ENCODE data around the gene CCDC32. TPM values are rescaled to one million over a fixed set of nuclear protein-coding genes. Genes with fewer than 3 reads are reported as not detected.

CCDC32 gene
- total RNA-seq, 1 experiment from 2014 or later = 25.3 TPM

GRCh38 chr15:40562691-40563090, 2.2 kb downstream of the CCDC32 start:
- no peaks in the 10 kb centered on the region for H3K36me3 ChIP-seq (ENCODE audit: insufficient read depth, low read length)
- no peaks in the 10 kb centered on the region for H3K9me3 ChIP-seq (ENCODE audit: low read length)
- H3K4me1 ChIP-seq (ENCODE audit: low read length) = peaks cover 28% of the 10 kb centered on the region
- no peaks in the 10 kb centered on the region for H3K9me2 ChIP-seq (replicated peaks; ENCODE audit: insufficient read depth, low read length)
- peaks cover 28% of the 10 kb centered on the region for H3K79me2 ChIP-seq (ENCODE audit: low read length)
- H2AFZ ChIP-seq (ENCODE audit: low read length) = no peak overlapping the region
- no peak overlapping the region for H3K9ac ChIP-seq (ENCODE audit: low read length)
- no peaks in the 10 kb centered on the region for H3K27me3 ChIP-seq (ENCODE audit: low read length)
- DNase-seq = no peak
- no peak overlapping the region for H3K4me3 ChIP-seq (ENCODE audit: low read length)
- H4K20me1 ChIP-seq (ENCODE audit: insufficient read depth, low read depth, low read length) = no peaks in the 10 kb centered on the region
- H3K27ac ChIP-seq (ENCODE audit: low read length) = no peak overlapping the region
- no peak overlapping the region for H3K4me2 ChIP-seq (ENCODE audit: low read depth, low read length, poor library complexity, severe bottlenecking)

- peaks cover 22% of the 10 kb centered on the region for H3K79me2 ChIP-seq (ENCODE audit: low read length)
- no peak overlapping the region for H3K9ac ChIP-seq (ENCODE audit: low read length)
- no peaks in the 10 kb centered on the region for H3K27me3 ChIP-seq (ENCODE audit: low read length)
These were observed 5.7 kb downstream of the CCDC32 start for GRCh38 chr15:40558952-40559742.

GRCh38 chr15:40555876-40556275, 9.0 kb downstream of the CCDC32 start:
- no peak for DNase-seq
- Histone ChIP-seq H2AFZ (ENCODE audit: low read length) (no peak overlapping the region), H3K9ac (ENCODE audit: low read length) (no peak overlapping the region), H3K27me3 (ENCODE audit: low read length) (no peaks in the 10 kb centered on the region), H3K27ac (ENCODE audit: low read length) (no peak overlapping the region), H3K4me2 (ENCODE audit: low read depth, low read length, poor library complexity, severe bottlenecking) (no peak overlapping the region), H4K20me1 (ENCODE audit: insufficient read depth, low read depth, low read length) (no peaks in the 10 kb centered on the region), H3K9me2 (replicated peaks; ENCODE audit: insufficient read depth, low read length) (no peaks in the 10 kb centered on the region), H3K4me1 (ENCODE audit: low read length) (peaks cover 22% of the 10 kb centered on the region), H3K36me3 (ENCODE audit: insufficient read depth, low read length) (peaks cover 15% of the 10 kb centered on the region; the same call in 1 of the 2 replicates), H3K9me3 (ENCODE audit: low read length) (no peaks in the 10 kb centered on the region), H3K4me3 (ENCODE audit: low read length) (no peak overlapping the region), H3K79me2 (ENCODE audit: low read length) (peaks cover 3% of the 10 kb centered on the region; the same call in 1 of the 2 replicates)

More at GRCh38 chr15:40558952-40559742, 5.7 kb downstream of the CCDC32 start:
- H3K4me3 ChIP-seq (ENCODE audit: low read length) = no peak overlapping the region
- H2AFZ ChIP-seq (ENCODE audit: low read length) = no peak overlapping the region
- H3K36me3 ChIP-seq (ENCODE audit: insufficient read depth, low read length) = 0 out of 2 replicates have a peak, but pooled peaks cover 9% of the 10 kb centered on the region
- H3K9me2 ChIP-seq (replicated peaks; ENCODE audit: insufficient read depth, low read length) = no peaks in the 10 kb centered on the region
- H3K4me2 ChIP-seq (ENCODE audit: low read depth, low read length, poor library complexity, severe bottlenecking) = no peak overlapping the region
- no peak overlapping the region for H3K27ac ChIP-seq (ENCODE audit: low read length)
- no peaks in the 10 kb centered on the region for H4K20me1 ChIP-seq (ENCODE audit: insufficient read depth, low read depth, low read length)
- H3K9me3 ChIP-seq (ENCODE audit: low read length) = no peaks in the 10 kb centered on the region
- DNase-seq = no peak
- H3K4me1 ChIP-seq (ENCODE audit: low read length) = peaks cover 16% of the 10 kb centered on the region

GRCh38 chr15:40554161-40554525, 10.7 kb downstream of the CCDC32 start:
- Histone ChIP-seq H3K9me2 (replicated peaks; ENCODE audit: insufficient read depth, low read length) (no peaks in the 10 kb centered on the region), H3K4me3 (ENCODE audit: low read length) (no peak overlapping the region), H3K79me2 (ENCODE audit: low read length) (peaks cover 3% of the 10 kb centered on the region; the same call in 1 of the 2 replicates), H3K4me1 (ENCODE audit: low read length) (peaks cover 22% of the 10 kb centered on the region), H3K36me3 (ENCODE audit: insufficient read depth, low read length) (peaks cover 15% of the 10 kb centered on the region; the same call in 1 of the 2 replicates), H2AFZ (ENCODE audit: low read length) (no peak overlapping the region), H3K9me3 (ENCODE audit: low read length) (no peaks in the 10 kb centered on the region), H4K20me1 (ENCODE audit: insufficient read depth, low read depth, low read length) (no peaks in the 10 kb centered on the region), H3K4me2 (ENCODE audit: low read depth, low read length, poor library complexity, severe bottlenecking) (no peak overlapping the region), H3K27ac (ENCODE audit: low read length) (no peak overlapping the region), H3K9ac (ENCODE audit: low read length) (0 out of 2 replicates have a peak overlapping the region, but pooled peaks have one; percentile 7), H3K27me3 (ENCODE audit: low read length) (no peaks in the 10 kb centered on the region)
- DNase-seq = no peak

- Histone ChIP-seq H3K27me3 (ENCODE audit: low read length) (no peaks in the 10 kb centered on the region), H3K9ac (ENCODE audit: low read length) (no peak overlapping the region), H3K4me2 (ENCODE audit: low read depth, low read length, poor library complexity, severe bottlenecking) (no peak overlapping the region), H3K9me2 (replicated peaks; ENCODE audit: insufficient read depth, low read length) (no peaks in the 10 kb centered on the region), H3K36me3 (ENCODE audit: insufficient read depth, low read length) (peaks cover 12% of the 10 kb centered on the region; the same call in 1 of the 2 replicates), H2AFZ (ENCODE audit: low read length) (no peak overlapping the region), H3K4me1 (ENCODE audit: low read length) (peaks cover 22% of the 10 kb centered on the region), H3K9me3 (ENCODE audit: low read length) (no peaks in the 10 kb centered on the region), H3K27ac (ENCODE audit: low read length) (no peak overlapping the region), H3K4me3 (ENCODE audit: low read length) (no peak overlapping the region), H4K20me1 (ENCODE audit: insufficient read depth, low read depth, low read length) (no peaks in the 10 kb centered on the region), H3K79me2 (ENCODE audit: low read length) (peaks cover 3% of the 10 kb centered on the region; the same call in 1 of the 2 replicates)
- DNase-seq = no peak
These were observed 14.4 kb downstream of the CCDC32 start for GRCh38 chr15:40550341-40551037.

- no peaks in the 10 kb centered on the region for H3K27me3 ChIP-seq (ENCODE audit: low read length)
- no peaks in the 10 kb centered on the region for H4K20me1 ChIP-seq (ENCODE audit: insufficient read depth, low read depth, low read length)
- H3K9ac ChIP-seq (ENCODE audit: low read length) = no peak overlapping the region
- peaks cover 22% of the 10 kb centered on the region for H3K4me1 ChIP-seq (ENCODE audit: low read length)
- H2AFZ ChIP-seq (ENCODE audit: low read length) = no peak overlapping the region
- no peaks in the 10 kb centered on the region for H3K9me2 ChIP-seq (replicated peaks; ENCODE audit: insufficient read depth, low read length)
- no peak overlapping the region for H3K4me2 ChIP-seq (ENCODE audit: low read depth, low read length, poor library complexity, severe bottlenecking)
- H3K9me3 ChIP-seq (ENCODE audit: low read length) = no peaks in the 10 kb centered on the region
- H3K79me2 ChIP-seq (ENCODE audit: low read length) = peaks cover 3% of the 10 kb centered on the region; the same call in 1 of the 2 replicates
- no peak for DNase-seq
- H3K36me3 ChIP-seq (ENCODE audit: insufficient read depth, low read length) = peaks cover 12% of the 10 kb centered on the region; the same call in 1 of the 2 replicates
- H3K4me3 ChIP-seq (ENCODE audit: low read length) = no peak overlapping the region
- H3K27ac ChIP-seq (ENCODE audit: low read length) = no peak overlapping the region
These were observed 14.9 kb downstream of the CCDC32 start for GRCh38 chr15:40549894-40550293.

- Histone ChIP-seq H3K4me1 (ENCODE audit: low read length) (peaks cover 9% of the 10 kb centered on the region), H3K27ac (ENCODE audit: low read length) (no peak overlapping the region), H3K79me2 (ENCODE audit: low read length) (peaks cover 3% of the 10 kb centered on the region; the same call in 1 of the 2 replicates), H3K27me3 (ENCODE audit: low read length) (no peaks in the 10 kb centered on the region), H3K9me2 (replicated peaks; ENCODE audit: insufficient read depth, low read length) (no peaks in the 10 kb centered on the region), H3K9me3 (ENCODE audit: low read length) (no peaks in the 10 kb centered on the region), H4K20me1 (ENCODE audit: insufficient read depth, low read depth, low read length) (no peaks in the 10 kb centered on the region), H3K4me2 (ENCODE audit: low read depth, low read length, poor library complexity, severe bottlenecking) (no peak overlapping the region), H3K4me3 (ENCODE audit: low read length) (no peak overlapping the region), H2AFZ (ENCODE audit: low read length) (no peak overlapping the region), H3K9ac (ENCODE audit: low read length) (no peak overlapping the region), H3K36me3 (ENCODE audit: insufficient read depth, low read length) (peaks cover 12% of the 10 kb centered on the region; the same call in 1 of the 2 replicates)
- DNase-seq = no peak
These were observed 16.2 kb downstream of the CCDC32 start for GRCh38 chr15:40548610-40549009.

GRCh38 chr15:40545457-40545856, 19.4 kb downstream of the CCDC32 start:
- no peak overlapping the region for H3K9ac ChIP-seq (ENCODE audit: low read length)
- H3K27me3 ChIP-seq (ENCODE audit: low read length) = no peaks in the 10 kb centered on the region
- H2AFZ ChIP-seq (ENCODE audit: low read length) = no peak overlapping the region
- H3K4me1 ChIP-seq (ENCODE audit: low read length) = no peaks in the 10 kb centered on the region
- H4K20me1 ChIP-seq (ENCODE audit: insufficient read depth, low read depth, low read length) = no peaks in the 10 kb centered on the region
- no peak for DNase-seq
- H3K9me3 ChIP-seq (ENCODE audit: low read length) = no peaks in the 10 kb centered on the region
- H3K27ac ChIP-seq (ENCODE audit: low read length) = no peak overlapping the region
- H3K4me3 ChIP-seq (ENCODE audit: low read length) = no peak overlapping the region
- no peak overlapping the region for H3K4me2 ChIP-seq (ENCODE audit: low read depth, low read length, poor library complexity, severe bottlenecking)
- H3K9me2 ChIP-seq (replicated peaks; ENCODE audit: insufficient read depth, low read length) = no peaks in the 10 kb centered on the region
- 0 out of 2 replicates have a peak, but pooled peaks cover 6% of the 10 kb centered on the region for H3K36me3 ChIP-seq (ENCODE audit: insufficient read depth, low read length)
- no peaks in the 10 kb centered on the region for H3K79me2 ChIP-seq (ENCODE audit: low read length)

Data from Karpas-422 (cell line).